SU-DHL-6 (cell line): Measurements from ENCODE around the gene UTRN.

Experiments used
- H2AFZ ChIP-seq: fragments of 200-600 bp; sonication (generic); 2 replicates; pipeline ENCODE4 v1.6.1; 2014; ENCODE audit warnings: low read depth, mild to moderate bottlenecking, moderate library complexity, mixed read lengths, antibody characterized with exemption, low read length; ENCODE audit not compliant: severe bottlenecking
- H3F3A ChIP-seq: fragments of 200-600 bp; shearing (Covaris generic); 2 replicates; pipeline ENCODE4 v1.6.0; 2016; ENCODE audit warnings: antibody characterized with exemption, mild to moderate bottlenecking; ENCODE audit not compliant: insufficient read depth
- H3K27ac ChIP-seq: fragments of 200-600 bp; sonication (generic); 2 replicates; pipeline ENCODE4 v1.5.1; 2016; ENCODE audit warnings: low read depth, mild to moderate bottlenecking, low read length, moderate library complexity, mixed read lengths
- H3K27me3 ChIP-seq: fragments of 200-600 bp; sonication (generic), shearing (Covaris generic); 2 replicates; pipeline ENCODE4 v1.6.0; 2014; ENCODE audit warnings: mild to moderate bottlenecking, low read length
- H3K36me3 ChIP-seq: fragments of 200-600 bp; sonication (generic); 2 replicates; pipeline ENCODE4 v1.6.1; 2014; ENCODE audit warnings: mild to moderate bottlenecking, low read length, mixed read lengths
- H3K4me2 ChIP-seq: fragments of 300-600, 200-600 bp; shearing (Covaris generic), sonication (generic); 2 replicates; pipeline ENCODE4 v1.6.0; 2014; ENCODE audit warnings: low read length, low read depth, mild to moderate bottlenecking; ENCODE audit not compliant: poor library complexity, severe bottlenecking
- H3K4me3 ChIP-seq: fragments of 200-600 bp; sonication (generic); 2 replicates; pipeline ENCODE4 v1.5.1; 2014; ENCODE audit warnings: antibody characterized with exemption, low read length, mild to moderate bottlenecking, mixed read lengths; ENCODE audit not compliant: insufficient read depth, poor library complexity, severe bottlenecking
- H3K79me2 ChIP-seq: fragments of 200-600 bp; sonication (generic); 2 replicates; pipeline ENCODE4 v1.6.1; 2014; ENCODE audit warnings: mild to moderate bottlenecking, low read length, moderate library complexity; ENCODE audit not compliant: insufficient read depth
- H3K9ac ChIP-seq: fragments of 200-600 bp; sonication (generic); 2 replicates; pipeline ENCODE4 v1.7.0; 2014; ENCODE audit warnings: mild to moderate bottlenecking, low read length
- H3K9me2 ChIP-seq: fragments of 200-600 bp; sonication (generic); replicated peaks from 2 replicates; pipeline ENCODE4 v1.6.1; 2014; ENCODE audit warnings: low read length; ENCODE audit not compliant: insufficient read depth
- H3K9me3 ChIP-seq: fragments of 200-600 bp; sonication (generic); 2 replicates; pipeline ENCODE4 v1.6.1; 2014; ENCODE audit warnings: low read length, mixed read lengths; ENCODE audit not compliant: insufficient read depth
- H4K20me1 ChIP-seq: fragments of 200-600 bp; sonication (generic); 2 replicates; pipeline ENCODE4 v1.6.1; 2014; ENCODE audit warnings: low read depth, mild to moderate bottlenecking, antibody characterized with exemption, low read length, moderate library complexity, mixed read lengths
- EZH2phosphoT487 ChIP-seq: fragments of 200-600 bp; sonication (generic), shearing (Covaris generic); conservative IDR thresholded peaks from 2 replicates; pipeline ENCODE4 v1.6.1; 2018; ENCODE audit warnings: mild to moderate bottlenecking, antibody characterized with exemption, low read length, moderate library complexity, mixed read lengths
- TF ChIP-seq, protein P1 (sequence below): fragments of 200-600 bp; sonication (generic); IDR thresholded peaks from one replicate; pipeline ENCODE4 v1.5.1; 2017; ENCODE audit warnings: antibody characterized with exemption, mild to moderate bottlenecking, low read length, moderate library complexity; ENCODE audit not compliant: insufficient read depth, poor library complexity, severe bottlenecking

Gene UTRN

GRCh38 chr6:144314003-144314485, 28.9 kb downstream of the UTRN start:
- Histone ChIP-seq H3K4me2 (no peak overlapping the region), H3K79me2 (no peaks in the 10 kb centered on the region)

GRCh38 chr6:144314562-144314961, 29.4 kb downstream of the UTRN start:
- Histone ChIP-seq H3K4me3 (no peak overlapping the region), H3K9ac (no peak overlapping the region), H3K4me2 (no peak overlapping the region), H3K9me3 (no peaks in the 10 kb centered on the region), H3K27me3 (no peaks in the 10 kb centered on the region), H3K27ac (no peak overlapping the region), H3K79me2 (no peaks in the 10 kb centered on the region), H3F3A (no peaks in the 10 kb centered on the region), H4K20me1 (no peaks in the 10 kb centered on the region), H3K36me3 (no peaks in the 10 kb centered on the region), H2AFZ (no peak overlapping the region), H3K9me2 (no peaks in the 10 kb centered on the region)
- TF ChIP-seq, protein P1, sequence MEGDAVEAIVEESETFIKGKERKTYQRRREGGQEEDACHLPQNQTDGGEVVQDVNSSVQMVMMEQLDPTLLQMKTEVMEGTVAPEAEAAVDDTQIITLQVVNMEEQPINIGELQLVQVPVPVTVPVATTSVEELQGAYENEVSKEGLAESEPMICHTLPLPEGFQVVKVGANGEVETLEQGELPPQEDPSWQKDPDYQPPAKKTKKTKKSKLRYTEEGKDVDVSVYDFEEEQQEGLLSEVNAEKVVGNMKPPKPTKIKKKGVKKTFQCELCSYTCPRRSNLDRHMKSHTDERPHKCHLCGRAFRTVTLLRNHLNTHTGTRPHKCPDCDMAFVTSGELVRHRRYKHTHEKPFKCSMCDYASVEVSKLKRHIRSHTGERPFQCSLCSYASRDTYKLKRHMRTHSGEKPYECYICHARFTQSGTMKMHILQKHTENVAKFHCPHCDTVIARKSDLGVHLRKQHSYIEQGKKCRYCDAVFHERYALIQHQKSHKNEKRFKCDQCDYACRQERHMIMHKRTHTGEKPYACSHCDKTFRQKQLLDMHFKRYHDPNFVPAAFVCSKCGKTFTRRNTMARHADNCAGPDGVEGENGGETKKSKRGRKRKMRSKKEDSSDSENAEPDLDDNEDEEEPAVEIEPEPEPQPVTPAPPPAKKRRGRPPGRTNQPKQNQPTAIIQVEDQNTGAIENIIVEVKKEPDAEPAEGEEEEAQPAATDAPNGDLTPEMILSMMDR: no peak

More at GRCh38 chr6:144314003-144314485, 28.9 kb downstream of the UTRN start:
- no peak for TF ChIP-seq EZH2phosphoT487
- TF ChIP-seq, protein P1: no peak
- Histone ChIP-seq H3F3A (no peaks in the 10 kb centered on the region), H3K9me2 (no peaks in the 10 kb centered on the region), H3K9ac (no peak overlapping the region), H3K36me3 (no peaks in the 10 kb centered on the region), H4K20me1 (no peaks in the 10 kb centered on the region), H3K27me3 (no peaks in the 10 kb centered on the region), H2AFZ (no peak overlapping the region), H3K27ac (no peak overlapping the region), H3K9me3 (no peaks in the 10 kb centered on the region), H3K4me3 (no peak overlapping the region)

DNA sequence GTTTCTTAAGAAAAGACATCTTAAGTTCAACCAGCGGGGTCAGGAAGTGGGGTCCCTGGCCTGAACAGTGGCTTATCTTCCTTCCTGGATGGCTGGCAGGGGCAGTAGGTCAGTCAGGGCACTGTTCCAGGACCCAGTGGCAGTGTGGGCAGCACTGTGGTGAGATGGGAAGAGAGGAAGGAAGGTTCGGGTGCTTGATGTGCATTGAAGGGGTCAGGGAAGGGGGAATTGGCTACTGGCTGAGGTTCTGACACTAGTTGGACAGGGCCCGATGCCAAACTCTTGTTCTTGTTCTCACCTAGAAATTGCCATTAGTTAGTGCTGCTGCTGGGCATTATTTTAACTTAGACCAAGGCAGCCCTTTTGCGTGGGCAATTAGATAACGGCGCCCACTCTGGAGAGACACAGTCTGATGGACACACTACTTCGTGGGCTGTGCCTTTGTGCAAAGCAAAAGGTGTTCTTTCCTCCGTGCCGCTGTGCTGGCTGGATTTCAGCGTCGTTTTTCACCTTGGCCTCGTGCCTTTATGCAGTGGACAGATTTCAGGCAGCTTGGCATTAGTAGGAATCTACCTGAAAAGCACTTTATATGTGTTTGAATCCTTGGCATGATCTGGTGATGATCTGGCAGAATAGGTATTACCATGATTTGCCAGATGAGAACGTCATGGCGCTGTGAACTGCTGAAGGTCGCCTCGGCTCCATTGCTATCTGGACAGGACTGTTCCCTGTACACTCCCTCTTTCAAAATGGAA, 30.3 kb downstream of the UTRN start:
- no peak for TF ChIP-seq EZH2phosphoT487
- TF ChIP-seq, protein P1: no peak
- Histone ChIP-seq H3F3A (no peaks in the 10 kb centered on the region), H3K4me3 (no peak overlapping the region), H4K20me1 (no peaks in the 10 kb centered on the region), H3K36me3 (no peaks in the 10 kb centered on the region), H3K9ac (no peak overlapping the region), H3K27me3 (no peaks in the 10 kb centered on the region), H3K9me2 (no peaks in the 10 kb centered on the region), H2AFZ (no peak overlapping the region), H3K4me2 (no peak overlapping the region), H3K79me2 (no peaks in the 10 kb centered on the region), H3K27ac (no peak overlapping the region), H3K9me3 (no peaks in the 10 kb centered on the region)
